Thoracic aorta (tissue), 2 donors: Measurements from ENCODE around the gene SDK1. TPM values are rescaled to one million over a fixed set of nuclear protein-coding genes. Genes with fewer than 3 reads are reported as not detected.
"Not testable (repeated sequence)": the region's sequence is repeated elsewhere in the genome, so short reads cannot be mapped to it uniquely, and the experiment has no call there.

Experiments
- ATAC-seq: fragments of 150-250 bp; one replicate; pipeline ENCODE4 v1.8.0; 2017; ENCODE audit warnings: low read depth; ENCODE audit not compliant: insufficient number of reproducible peaks, low FRiP score
- DNase-seq: peaks from one replicate; pipeline ENCODE4 v3.0.0-alpha.2; 2020; ENCODE audit warnings: low spot score
- H3K27ac ChIP-seq, 2 donors: fragments of 200-600 bp; sonication (generic); 1 replicate in 1 of 2; 2 replicates in 1 of 2; pipeline ENCODE4 v1.5.1; 2016; ENCODE audit warnings: mild to moderate bottlenecking in 2 of 2, moderate library complexity in 2 of 2
- H3K27me3 ChIP-seq: fragments of 200-600 bp; sonication (generic); replicated peaks from 2 replicates; pipeline ENCODE4 v1.6.0; 2016; ENCODE audit warnings: mild to moderate bottlenecking; ENCODE audit not compliant: insufficient read depth
- H3K36me3 ChIP-seq: fragments of 200-600 bp; sonication (generic); one replicate; pipeline ENCODE4 v1.5.1; 2016
- H3K4me1 ChIP-seq, 2 donors: fragments of 200-600 bp; sonication (generic); 1 replicate in 1 of 2; 2 replicates in 1 of 2; pipeline versions ENCODE4 v1.5.1 to v1.6.0; 2016; ENCODE audit warnings: low read depth in 2 of 2, mild to moderate bottlenecking in 1 of 2; ENCODE audit not compliant: control insufficient read depth in 1 of 2
- H3K4me3 ChIP-seq: fragments of 200-600 bp; sonication (generic); 2 replicates; pipeline ENCODE4 v1.5.1; 2016; ENCODE audit warnings: mild to moderate bottlenecking
- H3K9me3 ChIP-seq: fragments of 200-600 bp; sonication (generic); 2 replicates; pipeline ENCODE4 v1.5.1; 2016
- CTCF ChIP-seq: fragments of 200-600 bp; sonication (generic); IDR thresholded peaks from one replicate; pipeline ENCODE4 v1.5.1; 2019; ENCODE audit warnings: antibody characterized with exemption
- total RNA-seq, 2 donors: library from RNA; depleted of rRNA; stranded (reverse); fragments of >200 nt; gene quantifications; one replicate each; pipeline versions ENCODE4 v1.1.0 to v1.2.3, GENCODE V29; 2016

The SDK1 gene
- total RNA-seq, 2 donors from 2014 or later, result 27.5 to 29.2 TPM

DNA sequence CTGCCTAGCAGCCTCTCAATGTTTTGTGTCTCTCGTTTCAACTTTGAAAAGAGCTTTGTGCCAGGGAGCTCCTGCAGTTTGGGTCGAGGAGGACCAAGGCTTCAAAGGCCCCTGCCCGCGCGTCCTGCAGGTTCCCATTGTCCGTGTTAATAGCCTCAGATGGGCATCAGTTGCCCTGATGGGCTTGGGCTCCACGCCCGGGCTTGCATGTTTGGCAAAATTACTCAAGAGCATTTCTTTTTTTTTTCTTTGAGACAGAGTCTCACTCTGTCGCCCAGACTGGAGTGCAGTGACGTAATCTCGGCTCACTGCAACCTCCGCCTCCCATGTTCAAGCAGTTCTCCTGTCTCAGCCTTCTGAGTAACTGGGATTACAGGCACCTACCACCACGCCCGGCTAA, 636.6 kb downstream of the SDK1 start:
- Histone ChIP-seq H3K27me3 (no peaks in the 10 kb centered on the region), H3K4me1 (peaks cover 0 to 7% of the 10 kb centered on the region in 2 donors), H3K36me3 (no peaks in the 10 kb centered on the region), H3K27ac (no peak overlapping the region), H3K9me3 (no peaks in the 10 kb centered on the region), H3K4me3 (no peak overlapping the region)
- no peak for TF ChIP-seq CTCF
- no peak for DNase-seq
- no peak for ATAC-seq

DNA sequence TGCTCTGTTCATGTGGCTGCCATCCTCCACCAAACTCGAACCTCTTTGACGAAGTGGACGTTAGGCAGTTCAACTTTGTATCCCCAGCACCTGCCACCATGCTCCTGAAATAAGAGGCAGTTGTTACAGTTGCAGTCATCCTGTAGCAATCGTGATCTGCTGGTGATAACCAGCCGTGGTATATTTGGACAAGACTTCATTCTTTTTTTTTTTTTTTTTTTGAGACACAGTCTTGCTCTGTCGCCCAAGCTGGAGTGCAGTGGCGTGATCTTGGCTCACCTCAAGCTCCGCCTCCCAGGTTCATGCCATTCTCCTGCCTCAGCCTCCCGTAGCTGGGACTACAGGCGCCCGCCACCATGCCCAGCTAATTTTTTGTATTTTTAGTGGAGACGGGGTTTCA, 640.7 kb downstream of the SDK1 start:
- H3K4me3 ChIP-seq, ATAC-seq, H3K27ac ChIP-seq, DNase-seq, H3K9me3 ChIP-seq, H3K27me3 ChIP-seq, H3K36me3 ChIP-seq: not testable (repeated sequence)
- peaks cover 0 to 12% of the 10 kb centered on the region in 2 donors for H3K4me1 ChIP-seq

GRCh38 chr7:3942276-3942675, 641.2 kb downstream of the SDK1 start:
- peaks cover 0 to 12% of the 10 kb centered on the region in 2 donors for H3K4me1 ChIP-seq
- no peaks in the 10 kb centered on the region for H3K27me3 ChIP-seq
- peak overlapping the region; percentile 28 for H3K4me3 ChIP-seq
- H3K27ac ChIP-seq, result peak overlapping the region; percentile 30 to 55
- no peak for ATAC-seq
- no peak for TF ChIP-seq CTCF
- peaks cover 2% of the 10 kb centered on the region for H3K9me3 ChIP-seq
- no peaks in the 10 kb centered on the region for H3K36me3 ChIP-seq
- no peak for DNase-seq

- H3K4me3 ChIP-seq, result peak overlapping the region; percentile 28
- H3K27me3 ChIP-seq, result no peaks in the 10 kb centered on the region
- H3K4me1 ChIP-seq, result peaks cover 0 to 12% of the 10 kb centered on the region in 2 donors
- no peak for DNase-seq
- H3K27ac ChIP-seq, result peak overlapping the region; percentile 30 to 55
- peak; percentile 97 for ATAC-seq
- TF ChIP-seq CTCF, result no peak
- H3K36me3 ChIP-seq, result no peaks in the 10 kb centered on the region
- peaks cover 2% of the 10 kb centered on the region for H3K9me3 ChIP-seq
Observed at GRCh38 chr7:3942816-3943745, 642.0 kb downstream of the SDK1 start.

DNA sequence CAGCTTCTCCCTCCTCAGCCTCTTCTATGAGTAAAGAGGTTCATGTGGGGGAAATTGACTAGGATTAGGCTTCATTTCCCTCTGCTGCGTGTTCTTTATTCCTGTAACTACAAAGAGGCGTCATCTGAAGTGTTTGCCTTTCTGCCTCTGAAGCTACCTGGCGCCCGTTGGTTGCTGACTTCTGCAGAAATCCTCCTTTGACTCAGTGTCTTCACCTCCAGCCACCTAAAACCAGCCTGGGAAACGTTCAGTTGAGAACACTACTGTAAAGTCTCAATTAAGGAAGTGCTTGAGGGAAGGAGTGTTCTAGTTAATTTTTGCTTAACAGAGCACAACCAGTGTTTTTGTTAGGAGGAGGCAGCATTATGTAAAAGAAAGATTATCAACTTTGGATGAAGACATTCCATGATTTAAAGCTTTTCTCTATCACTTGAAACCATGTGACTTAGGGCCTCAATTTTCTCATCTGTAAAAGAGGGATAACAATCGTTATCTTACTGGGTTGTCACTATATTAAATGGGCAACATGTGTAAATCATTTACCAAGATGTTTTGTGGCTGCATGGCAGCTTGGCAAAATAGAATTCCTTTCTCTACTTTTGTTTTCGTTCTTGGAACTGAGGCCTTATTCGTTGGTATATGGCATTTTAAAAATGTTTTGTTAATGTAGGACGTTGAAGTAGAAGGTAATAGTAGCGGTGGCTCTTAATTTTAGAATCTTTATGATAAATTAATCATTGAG, 642.9 kb downstream of the SDK1 start:
- Histone ChIP-seq H3K36me3 (no peaks in the 10 kb centered on the region), H3K4me1 (peaks cover 0 to 20% of the 10 kb centered on the region in 2 donors), H3K27ac (no peak overlapping the region), H3K4me3 (no peak overlapping the region), H3K27me3 (no peaks in the 10 kb centered on the region), H3K9me3 (peaks cover 2% of the 10 kb centered on the region)
- DNase-seq (no peak), ATAC-seq (no peak)
- TF ChIP-seq CTCF, result no peak
